Activated CD8-positive, alpha-beta T cell treated with anti-CD3 and anti-CD28 coated beads for 36 hours (primary cell): ENCODE results near the gene AMIGO1. TPM values are rescaled to one million over a fixed set of nuclear protein-coding genes. Genes with fewer than 3 reads are reported as not detected.

Experiments
- ATAC-seq: fragments of 200-7000 bp; cut with Tn5 transposase; one replicate; pipeline ENCODE4 v1.10.0; 2021; ENCODE audit warnings: mild to moderate bottlenecking, moderate library complexity
- CTCF ChIA-PET: fragments of 350-600 bp; sonication (Branson Sonifier 250); formaldehyde crosslinking; loops from one replicate; lab custom pipeline; 2021; ENCODE audit warnings: antibody characterized with exemption; lab: Charles Lee
- POLR2A ChIA-PET: fragments of 350-600 bp; sonication (Branson Sonifier 250); formaldehyde crosslinking; loops from one replicate; lab custom pipeline; 2021; ENCODE audit warnings: antibody characterized with exemption; lab: Charles Lee
- DNase-seq: peaks from one replicate; pipeline ENCODE4 v3.0.0-alpha.2; 2020
- H3K27ac Mint-ChIP-seq: one replicate; pipeline ENCODE4 v1.8.0; 2021; ENCODE audit warnings: mild to moderate bottlenecking, mixed read lengths
- H3K27me3 Mint-ChIP-seq: one replicate; pipeline ENCODE4 v1.8.0; 2021; ENCODE audit warnings: mixed read lengths
- H3K36me3 Mint-ChIP-seq: one replicate; pipeline ENCODE4 v1.8.0; 2021; ENCODE audit warnings: low read depth, mixed read lengths
- H3K4me1 Mint-ChIP-seq: one replicate; pipeline ENCODE4 v1.8.0; 2021; ENCODE audit warnings: low read depth, mixed read lengths
- H3K4me3 Mint-ChIP-seq: one replicate; pipeline ENCODE4 v1.8.0; 2021; ENCODE audit warnings: mild to moderate bottlenecking, moderate library complexity, mixed read lengths
- H3K9me3 Mint-ChIP-seq: one replicate; pipeline ENCODE4 v1.8.0; 2021; ENCODE audit warnings: mixed read lengths
- intact Hi-C: fragments of 100-400 bp; cut with micrococcal nuclease; formaldehyde crosslinking; loops from one replicate; pipeline ENCODE4 v1.10.0; 2022
- total RNA-seq, 2 experiments: library from RNA; stranded (reverse); gene quantifications; one replicate each; pipeline ENCODE4 v1.2.3, GENCODE V29; 2021
- TF ChIP-seq, protein P1 (sequence below): fragments of 200-600 bp; IDR thresholded peaks from one replicate; pipeline ENCODE4 v1.8.0; 2022; ENCODE audit warnings: antibody characterized with exemption, mild to moderate bottlenecking

AMIGO1 gene
- total RNA-seq, 2 experiments from 2014 or later: 1.3 to 1.7 TPM

DNA sequence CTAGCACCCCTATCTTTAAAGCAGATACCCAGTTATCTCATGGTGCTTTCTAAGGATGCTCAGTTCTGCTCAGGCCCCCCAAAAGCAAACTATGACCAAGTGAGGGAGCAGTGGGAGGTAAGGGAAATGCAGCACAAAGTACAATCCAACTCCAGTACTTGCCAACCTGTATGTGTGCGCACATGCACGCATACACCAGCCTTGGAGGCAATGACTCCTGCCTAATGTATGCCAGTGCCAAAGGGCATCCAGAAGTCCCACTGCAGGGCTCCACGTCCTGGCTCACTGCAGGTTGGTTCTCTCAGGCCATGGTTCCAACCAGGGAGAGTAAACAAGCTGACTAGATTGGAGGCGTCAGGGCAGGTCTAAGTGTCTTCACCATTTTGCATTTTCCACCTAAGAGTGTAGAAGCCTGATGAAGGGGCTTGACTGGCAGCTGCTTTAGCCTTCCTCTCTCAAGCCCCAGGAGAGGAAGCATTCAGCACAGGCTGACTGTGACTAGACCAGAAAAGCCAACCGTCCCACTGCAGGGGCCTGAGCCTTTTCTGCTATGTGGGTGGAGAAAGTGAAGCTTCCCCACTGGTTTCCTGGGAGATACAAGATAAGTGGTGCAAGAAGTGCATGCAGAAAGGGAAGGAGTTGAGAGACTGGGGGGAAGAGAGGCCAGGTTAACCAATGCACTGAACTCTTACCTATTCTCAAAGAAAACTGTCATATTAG, 7.7 kb downstream of the AMIGO1 start:
- POLR2A ChIA-PET: interaction anchor here (0.7 to 6.9 kb wide), 5 partner anchors 8 to 1689 kb away, joined by 3 to 48 read pairs (median 4); partner anchors contain the start of gene AMIGO1
- Mint-ChIP-seq H3K9me3 (no peaks in the 10 kb centered on the region), H3K4me1 (peaks cover 82% of the 10 kb centered on the region), H3K4me3 (no peak overlapping the region), H3K27ac (peak overlapping the region; percentile 87), H3K36me3 (peaks cover 7% of the 10 kb centered on the region), H3K27me3 (no peaks in the 10 kb centered on the region)
- ATAC-seq (peak; percentile 5), DNase-seq (no peak)
- intact Hi-C loops: no loop called here
- TF ChIP-seq, protein P1, sequence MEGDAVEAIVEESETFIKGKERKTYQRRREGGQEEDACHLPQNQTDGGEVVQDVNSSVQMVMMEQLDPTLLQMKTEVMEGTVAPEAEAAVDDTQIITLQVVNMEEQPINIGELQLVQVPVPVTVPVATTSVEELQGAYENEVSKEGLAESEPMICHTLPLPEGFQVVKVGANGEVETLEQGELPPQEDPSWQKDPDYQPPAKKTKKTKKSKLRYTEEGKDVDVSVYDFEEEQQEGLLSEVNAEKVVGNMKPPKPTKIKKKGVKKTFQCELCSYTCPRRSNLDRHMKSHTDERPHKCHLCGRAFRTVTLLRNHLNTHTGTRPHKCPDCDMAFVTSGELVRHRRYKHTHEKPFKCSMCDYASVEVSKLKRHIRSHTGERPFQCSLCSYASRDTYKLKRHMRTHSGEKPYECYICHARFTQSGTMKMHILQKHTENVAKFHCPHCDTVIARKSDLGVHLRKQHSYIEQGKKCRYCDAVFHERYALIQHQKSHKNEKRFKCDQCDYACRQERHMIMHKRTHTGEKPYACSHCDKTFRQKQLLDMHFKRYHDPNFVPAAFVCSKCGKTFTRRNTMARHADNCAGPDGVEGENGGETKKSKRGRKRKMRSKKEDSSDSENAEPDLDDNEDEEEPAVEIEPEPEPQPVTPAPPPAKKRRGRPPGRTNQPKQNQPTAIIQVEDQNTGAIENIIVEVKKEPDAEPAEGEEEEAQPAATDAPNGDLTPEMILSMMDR: no peak
- CTCF ChIA-PET: interaction anchor here (0.6 to 40.7 kb wide), 7 partner anchors 9 to 139 kb away, joined by 3 to 1390 read pairs (median 5); partner anchors contain the start of genes CYB561D1 and GPR61

DNA sequence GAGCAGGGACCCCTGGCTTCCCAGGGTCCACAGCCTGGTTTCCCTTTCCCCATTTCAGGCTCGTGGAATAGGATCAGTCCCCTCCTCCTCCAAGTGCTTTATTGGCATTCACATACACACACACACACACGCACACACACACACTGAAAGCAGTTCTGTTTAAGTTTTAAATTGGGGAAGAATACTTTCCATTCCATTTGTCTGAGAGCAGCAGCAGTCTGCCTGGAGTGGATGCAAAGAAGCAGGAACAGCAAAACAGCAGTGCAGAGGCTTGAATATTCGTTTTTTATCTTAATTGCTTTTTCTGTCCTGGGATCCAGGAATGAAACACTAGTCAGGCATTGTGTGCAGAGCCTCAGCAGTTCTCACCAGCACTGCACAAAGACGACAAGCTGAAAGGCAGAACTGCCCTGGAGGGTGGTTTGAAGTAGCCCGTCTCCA, 8.6 kb downstream of the AMIGO1 start:
- Mint-ChIP-seq H3K4me3 (no peak overlapping the region), H3K9me3 (no peaks in the 10 kb centered on the region), H3K4me1 (peaks cover 86% of the 10 kb centered on the region), H3K27me3 (no peaks in the 10 kb centered on the region), H3K36me3 (peaks cover 7% of the 10 kb centered on the region), H3K27ac (no peak overlapping the region)
- CTCF ChIA-PET: interaction anchor here (2.6 to 40.7 kb wide), 5 partner anchors 8 to 31 kb away, joined by 12 to 1390 read pairs (median 34); partner anchors contain the start of genes AMIGO1, CYB561D1 and GPR61
- POLR2A ChIA-PET: interaction anchor here (0.9 to 6.9 kb wide), 3 partner anchors 9 to 75 kb away, joined by 3 to 48 read pairs (median 4); partner anchors contain the start of gene AMIGO1
- DNase-seq: no peak
- no peak for ATAC-seq
- TF ChIP-seq, protein P1: no peak
- intact Hi-C loops: no loop called here

DNA sequence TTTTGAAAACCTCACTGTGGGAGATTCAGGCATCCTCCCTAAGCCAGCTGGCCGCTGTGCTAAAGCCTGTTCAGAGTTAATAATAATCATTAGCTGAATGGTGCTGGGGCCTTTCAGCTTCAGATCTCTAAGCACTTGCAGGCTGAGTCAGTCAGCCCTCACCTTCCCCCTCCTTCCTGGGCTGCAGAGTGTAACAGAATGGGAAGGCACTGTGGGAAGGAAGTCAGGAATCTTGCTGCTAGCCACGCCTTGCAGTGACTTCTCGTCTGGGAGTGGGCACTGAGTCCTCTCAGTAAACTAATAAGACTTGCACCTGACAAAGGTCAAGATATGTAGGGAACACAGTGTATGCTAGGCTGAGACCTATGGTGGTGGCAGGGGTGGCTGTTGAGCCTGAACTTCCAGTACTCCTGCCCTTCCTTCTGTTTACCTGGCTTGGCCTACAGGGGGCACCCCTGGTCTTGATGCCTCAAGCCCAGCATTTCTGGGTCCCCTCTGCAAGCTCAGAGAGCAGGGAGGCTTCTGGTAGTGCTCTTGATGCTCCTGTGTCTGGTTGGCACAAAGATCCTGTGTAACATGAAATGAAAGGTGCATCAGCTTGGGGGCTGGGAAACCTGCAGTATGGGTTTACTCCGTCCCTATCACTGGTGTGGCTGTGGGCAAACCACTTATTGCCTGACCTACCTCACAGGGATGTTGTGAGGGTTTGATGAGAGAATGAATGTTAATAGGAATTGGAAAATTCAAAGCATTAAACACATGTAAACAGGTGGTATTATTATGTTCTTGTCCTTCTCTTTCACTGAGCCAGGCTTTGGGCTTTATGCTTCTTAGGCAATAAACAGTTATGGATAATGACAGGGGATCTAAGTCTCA, 9.6 kb downstream of the AMIGO1 start:
- Mint-ChIP-seq H3K4me3 (no peak overlapping the region), H3K36me3 (peaks cover 7% of the 10 kb centered on the region), H3K27me3 (no peaks in the 10 kb centered on the region), H3K4me1 (peaks cover 86% of the 10 kb centered on the region), H3K27ac (peak overlapping the region; percentile 79), H3K9me3 (no peaks in the 10 kb centered on the region)
- ATAC-seq (peak; percentile 37), DNase-seq (peak; percentile 77)
- ChIA-PET POLR2A (interaction anchor here (0.9 to 6.9 kb wide), 5 partner anchors 10 to 74 kb away, joined by 4 to 48 read pairs (median 5); partner anchors contain the start of genes AMIGO1, ATXN7L2 and PSMA5), CTCF (interaction anchor here (0.7 to 40.7 kb wide), 13 partner anchors 7 to 101 kb away, joined by 3 to 1390 read pairs (median 12); partner anchors contain the start of genes AMIGO1, ATXN7L2, CYB561D1 and GNAI3)
- intact Hi-C loops: no loop called here
- TF ChIP-seq, protein P1: peak; percentile 64

DNA sequence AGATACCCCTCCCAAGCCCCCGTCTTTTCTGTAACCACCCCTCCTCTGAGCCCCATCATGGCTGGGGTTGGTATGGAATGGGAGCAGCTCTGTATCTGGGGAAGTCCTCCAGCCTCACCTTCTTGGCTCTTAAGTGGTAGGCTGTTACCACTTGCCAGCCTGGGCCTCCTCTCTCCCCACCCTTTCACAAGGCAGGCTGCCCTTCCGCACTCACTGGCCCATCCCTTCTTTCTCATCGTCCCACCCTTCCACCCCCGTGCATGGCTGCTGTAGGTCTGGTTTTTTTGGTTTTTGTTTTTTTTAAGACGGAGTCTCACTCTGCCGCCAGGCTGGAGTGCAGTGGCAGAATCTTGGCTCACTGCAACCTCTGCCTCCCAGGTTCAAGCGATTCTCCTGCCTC, 10.4 kb downstream of the AMIGO1 start:
- Mint-ChIP-seq H3K4me1 (peaks cover 80% of the 10 kb centered on the region), H3K4me3 (no peak overlapping the region), H3K9me3 (no peaks in the 10 kb centered on the region), H3K36me3 (peaks cover 7% of the 10 kb centered on the region), H3K27ac (peak overlapping the region; percentile 79), H3K27me3 (no peaks in the 10 kb centered on the region)
- ATAC-seq: peak; percentile 13
- intact Hi-C loops: no loop called here
- peak; percentile 44 for DNase-seq
- ChIA-PET CTCF (interaction anchor here (0.6 to 40.7 kb wide), 18 partner anchors 6 to 1230 kb away, joined by 3 to 1390 read pairs (median 9); partner anchors contain the start of genes AMIGO1, ATXN7L2, CYB561D1 and GNAI3), POLR2A (interaction anchor here (0.6 to 6.9 kb wide), 7 partner anchors 11 to 163 kb away, joined by 3 to 48 read pairs (median 4); partner anchors contain the start of genes AMIGO1, ATXN7L2 and PSMA5)
- TF ChIP-seq, protein P1: no peak
